Measurements from ENCODE around the gene SDCCAG8.

The SDCCAG8 gene

DNA sequence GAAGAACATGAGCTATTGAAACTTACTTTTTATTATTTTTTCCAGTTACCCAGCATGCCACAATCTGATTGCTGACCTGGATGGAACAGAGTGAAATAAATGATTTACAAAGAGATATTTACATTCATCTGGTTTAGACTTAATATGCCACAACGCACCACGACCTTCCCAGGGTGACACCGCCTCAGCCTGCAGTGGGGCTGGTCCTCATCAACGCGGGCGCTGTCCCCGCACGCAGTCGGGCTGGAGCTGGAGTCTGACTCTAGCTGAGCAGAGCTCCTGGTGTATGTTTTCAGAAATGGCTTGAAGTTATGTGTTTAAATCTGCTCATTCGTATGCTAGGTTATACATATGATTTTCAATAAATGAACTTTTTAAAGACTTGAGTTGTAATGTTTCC is 243.9 kb downstream of the SDCCAG8 start:
- DNase-seq (ENCODE audit: low read depth, low spot score), result no peak

DNA sequence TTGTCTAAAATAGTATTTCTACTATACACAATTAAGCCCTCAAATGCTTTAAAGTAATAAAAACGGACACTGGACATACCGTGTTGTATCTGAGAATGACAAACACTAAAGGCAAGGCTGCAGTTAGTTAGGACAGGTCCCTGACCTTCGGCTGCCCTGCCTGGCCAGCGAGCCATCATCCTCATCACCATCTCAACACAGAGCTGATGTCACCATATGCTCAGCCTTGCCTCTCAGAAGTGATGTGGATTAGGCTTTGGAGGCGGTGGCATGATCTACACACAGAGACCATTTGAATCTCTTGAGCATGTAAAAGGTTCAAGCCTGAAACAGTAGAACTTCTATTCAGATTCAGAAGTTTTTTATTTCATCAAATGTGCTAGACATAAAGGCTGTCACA is 244.7 kb downstream of the SDCCAG8 start:
- no peak for DNase-seq (ENCODE audit: low read depth, low spot score)

DNA sequence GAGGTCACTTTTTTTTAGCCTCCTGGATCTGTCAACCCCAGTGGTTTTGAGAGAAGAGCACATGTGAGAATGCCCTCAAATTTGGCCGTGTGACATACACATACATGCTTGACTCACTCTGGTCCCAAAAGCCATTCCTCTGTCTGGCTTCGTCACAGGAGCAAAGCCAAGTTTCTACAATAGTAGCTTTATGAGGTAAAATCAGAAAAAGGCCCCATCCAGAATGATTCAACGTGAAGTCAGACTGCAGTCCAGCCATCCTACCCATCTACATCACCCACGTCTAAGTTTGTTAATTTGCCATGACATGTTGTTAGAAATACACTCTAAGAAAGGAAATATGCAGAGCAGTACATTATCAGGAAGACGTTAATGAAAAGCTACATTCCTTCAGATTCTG is 245.2 kb downstream of the SDCCAG8 start:
- no peak for DNase-seq (ENCODE audit: low read depth, low spot score)

DNA sequence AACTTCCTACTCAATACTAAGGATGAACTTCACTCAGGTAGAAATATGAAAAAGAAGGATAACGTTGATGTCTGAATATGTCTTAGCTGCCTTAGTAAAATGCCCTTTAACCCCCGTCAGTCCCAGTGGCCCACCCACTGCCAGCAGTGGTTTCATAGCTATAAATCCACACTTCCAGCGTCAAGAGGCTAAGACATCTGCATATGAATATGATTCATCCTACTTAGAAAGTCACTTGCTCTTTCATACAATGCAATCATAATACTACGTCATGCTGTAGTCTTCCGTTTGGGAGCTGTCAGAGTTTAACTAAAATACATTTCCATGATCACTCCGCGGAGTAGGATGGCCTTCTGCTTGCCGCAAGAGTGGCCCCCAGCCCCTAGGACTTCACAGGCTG is 247.3 kb downstream of the SDCCAG8 start:
- no peak for DNase-seq (ENCODE audit: low read depth, low spot score)

DNA sequence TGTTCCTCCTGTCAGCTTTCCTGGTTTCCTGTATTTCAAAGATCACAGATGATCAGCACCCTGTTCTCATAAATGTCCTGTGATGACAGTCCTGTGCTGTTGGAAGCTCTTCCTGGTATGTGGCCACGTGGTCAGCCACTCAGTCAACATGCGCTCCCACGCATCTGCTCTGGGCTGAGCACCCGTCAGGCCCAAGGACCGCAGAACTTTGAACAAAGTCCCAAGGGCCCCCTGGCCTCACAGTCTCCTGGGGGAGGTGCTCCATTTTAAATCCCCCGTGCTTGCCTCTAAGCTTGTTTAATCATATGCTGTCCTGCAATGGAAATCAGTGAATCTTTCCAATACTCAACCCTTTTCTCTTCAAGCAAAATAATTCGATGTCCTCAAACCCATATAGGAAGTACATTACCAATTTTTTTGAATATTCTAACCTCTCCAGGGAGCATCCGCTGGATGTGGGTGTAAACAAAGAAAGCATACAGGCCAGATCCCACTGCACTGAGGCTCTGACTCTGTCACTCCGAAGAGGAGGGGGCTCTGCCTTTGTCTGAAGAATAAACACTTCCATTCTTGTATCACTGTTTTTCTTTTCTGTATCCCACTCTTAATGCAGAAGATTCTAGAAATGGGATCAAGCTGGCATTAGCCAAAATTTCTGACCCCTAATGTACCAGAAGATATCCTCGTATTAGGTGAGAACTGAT is 250.3 kb downstream of the SDCCAG8 start:
- no peak for DNase-seq (ENCODE audit: low read depth, low spot score)

DNA sequence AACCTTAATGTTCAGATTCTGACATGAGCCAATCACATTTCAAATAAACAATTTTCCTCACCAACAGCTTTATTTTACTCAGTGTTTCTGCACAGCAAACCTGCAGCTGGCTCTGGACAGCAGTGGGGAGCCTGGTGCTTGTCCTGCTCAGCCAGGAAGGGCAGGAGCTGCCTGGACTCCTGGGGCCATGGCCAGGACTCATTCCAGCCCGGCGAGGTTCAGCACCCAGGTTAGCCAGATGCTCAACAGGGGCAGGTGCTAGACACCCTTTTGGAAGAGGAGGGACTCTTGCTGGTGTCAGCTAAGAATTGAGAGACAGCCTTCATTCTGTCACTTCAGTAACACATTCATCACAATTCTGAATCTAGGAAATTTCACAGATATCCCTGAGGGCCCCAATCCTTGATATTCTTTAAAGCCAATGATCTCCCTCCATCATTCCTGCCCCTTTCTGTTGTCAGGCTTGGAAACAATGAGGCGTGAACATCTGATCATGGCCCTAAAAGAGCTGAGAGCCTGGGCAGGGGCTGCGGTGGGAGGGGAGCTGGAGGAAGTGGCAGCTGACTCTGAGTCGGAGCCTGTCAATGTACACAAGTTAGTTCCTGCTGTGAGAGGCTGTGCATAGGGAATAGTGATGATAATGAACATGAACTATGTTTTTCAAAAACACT is 251.3 kb downstream of the SDCCAG8 start:
- DNase-seq (ENCODE audit: low read depth, low spot score), result no peak

DNA sequence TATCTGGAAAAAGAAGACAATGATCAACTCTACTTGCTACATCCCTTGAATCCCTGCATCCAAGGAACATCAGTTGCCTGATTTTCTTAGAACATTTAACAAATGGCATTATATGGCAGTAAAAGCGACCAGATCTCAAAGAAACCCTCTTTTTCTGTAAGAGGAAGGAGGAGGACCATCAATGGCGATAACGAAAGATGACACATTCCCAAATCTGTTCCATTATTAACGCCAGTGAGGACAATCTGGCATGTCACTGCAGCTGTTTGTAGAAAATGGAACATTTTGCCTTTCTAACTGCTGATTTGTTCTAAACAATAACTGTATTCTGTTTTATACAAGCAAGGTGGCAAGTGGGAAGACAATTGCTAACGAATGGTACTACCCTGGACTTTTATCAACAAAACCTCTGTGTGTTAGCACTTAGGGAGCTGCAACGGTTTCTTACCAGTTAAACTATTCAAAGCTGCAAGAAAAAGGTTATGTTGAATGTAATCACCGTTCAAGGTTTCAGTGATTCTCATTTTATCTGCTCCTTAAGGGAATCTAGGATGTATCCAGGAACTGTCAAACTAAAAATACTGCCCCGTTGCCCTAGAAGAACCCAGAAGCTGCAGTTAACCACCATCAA is 251.9 kb downstream of the SDCCAG8 start:
- no peak for DNase-seq (ENCODE audit: low read depth, low spot score)

DNA sequence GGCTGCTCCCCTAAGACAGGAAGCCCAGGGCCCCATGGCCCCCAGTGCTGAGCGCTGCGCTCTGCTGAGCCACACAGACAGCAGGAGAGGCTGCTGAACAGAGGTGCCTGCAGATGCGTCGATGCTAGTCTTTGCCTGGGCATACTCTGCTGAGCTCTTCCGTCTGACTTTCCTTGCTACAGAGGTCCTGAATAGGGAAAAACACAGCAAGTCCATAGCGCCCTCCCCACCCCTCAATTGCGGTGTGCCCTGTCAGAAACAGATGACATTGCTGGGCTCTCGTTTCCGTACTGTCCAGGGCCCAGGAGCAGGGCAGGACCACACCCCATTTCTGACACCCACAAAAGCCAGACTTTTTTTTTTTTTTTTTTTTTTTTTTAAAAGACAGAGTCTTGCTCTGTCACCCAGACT is 252.5 kb downstream of the SDCCAG8 start:
- no peak for DNase-seq (ENCODE audit: low read depth, low spot score)

DNA sequence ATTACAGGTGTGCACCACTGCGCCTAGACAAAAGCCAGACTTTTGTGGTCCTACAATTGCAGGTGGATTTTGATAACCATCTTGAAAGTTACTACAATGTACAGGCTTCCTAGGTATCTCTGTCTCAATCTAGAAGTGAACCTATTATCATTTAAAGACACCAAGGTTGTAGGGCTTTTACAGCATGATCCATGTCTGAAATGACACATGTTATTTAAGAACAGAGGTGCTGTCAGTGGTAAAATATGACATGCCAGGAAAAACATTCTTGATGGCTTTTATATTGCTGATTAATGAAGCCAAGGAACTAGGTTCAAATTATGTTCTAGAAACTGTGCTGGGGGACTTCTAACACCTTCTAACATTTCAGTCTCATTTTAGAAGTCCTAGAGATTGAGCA is 253.1 kb downstream of the SDCCAG8 start:
- DNase-seq (ENCODE audit: low read depth, low spot score), result no peak

DNA sequence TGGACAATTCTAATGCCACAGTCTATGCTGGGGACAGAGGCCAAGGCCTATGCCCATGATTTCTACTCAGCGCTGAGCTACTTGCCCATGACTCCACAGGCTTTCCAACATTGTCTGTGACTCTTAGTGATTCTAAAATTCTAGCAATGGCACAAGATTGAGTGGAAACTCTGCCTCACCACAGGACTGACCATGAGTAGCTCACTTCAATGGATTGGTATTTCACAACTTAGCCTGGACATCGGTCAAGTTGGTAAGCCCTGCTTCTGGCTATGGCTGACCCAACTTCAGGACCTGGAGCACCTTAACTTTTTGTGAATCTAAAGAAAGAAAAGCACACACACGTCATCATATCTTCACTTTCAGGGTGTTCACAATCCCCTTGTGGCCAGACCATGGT is 255.1 kb downstream of the SDCCAG8 start:
- DNase-seq (ENCODE audit: low read depth, low spot score), result no peak

DNA sequence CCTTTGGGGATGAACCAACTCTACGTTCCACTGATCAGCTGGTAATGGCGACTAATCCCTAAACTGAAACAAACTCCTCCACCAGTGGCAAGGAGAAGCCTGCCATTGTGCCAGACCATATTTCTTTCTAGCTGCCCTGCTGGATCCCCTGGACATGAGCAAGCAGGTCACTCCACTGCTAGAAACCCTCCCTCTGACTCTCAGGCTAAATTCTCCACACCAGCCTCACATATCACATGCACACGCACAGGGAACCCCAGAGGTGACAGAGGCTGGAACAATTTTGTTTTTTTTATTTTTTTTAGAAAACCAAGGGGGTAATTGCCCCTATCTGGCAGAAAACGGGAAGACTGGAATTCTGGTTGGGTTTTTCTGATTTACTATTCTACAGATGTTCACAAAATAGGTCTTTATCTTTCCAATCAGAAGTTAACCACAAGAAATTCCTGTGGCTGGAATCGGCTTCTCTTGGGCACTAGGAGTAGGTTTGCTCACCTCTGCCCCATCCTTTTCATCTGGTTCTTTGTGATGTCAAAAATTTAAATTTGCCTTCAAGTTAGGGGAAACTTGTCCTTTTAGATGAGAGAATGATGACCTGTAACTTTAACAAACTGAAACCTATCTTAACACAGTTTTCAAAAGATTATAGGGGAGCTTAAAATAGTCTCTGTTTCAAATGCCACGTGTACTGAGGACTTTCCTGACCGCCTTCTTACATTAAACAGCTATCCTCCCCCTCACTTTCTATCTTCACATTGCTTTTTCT is 258.1 kb downstream of the SDCCAG8 start:
- DNase-seq (ENCODE audit: low read depth, low spot score), result no peak

DNA sequence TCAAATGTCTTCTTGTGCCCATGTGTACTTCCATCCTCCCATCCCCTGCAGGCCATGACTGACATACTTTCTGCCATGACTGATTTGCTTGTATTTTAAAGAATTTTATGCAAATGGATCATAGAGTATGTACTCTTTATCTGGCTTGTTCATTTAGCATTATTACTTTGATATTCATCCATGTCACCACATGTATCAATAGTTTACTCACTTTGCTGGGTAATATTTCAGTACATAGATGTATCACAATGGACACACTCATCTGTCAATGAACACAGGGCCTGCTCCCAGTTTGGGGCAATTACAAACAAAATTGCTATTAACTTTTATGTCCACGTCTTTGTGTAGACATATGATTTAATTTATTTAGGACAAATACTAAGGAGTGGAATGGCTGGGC is 259.1 kb downstream of the SDCCAG8 start:
- no peak for DNase-seq (ENCODE audit: low read depth, low spot score)

DNA sequence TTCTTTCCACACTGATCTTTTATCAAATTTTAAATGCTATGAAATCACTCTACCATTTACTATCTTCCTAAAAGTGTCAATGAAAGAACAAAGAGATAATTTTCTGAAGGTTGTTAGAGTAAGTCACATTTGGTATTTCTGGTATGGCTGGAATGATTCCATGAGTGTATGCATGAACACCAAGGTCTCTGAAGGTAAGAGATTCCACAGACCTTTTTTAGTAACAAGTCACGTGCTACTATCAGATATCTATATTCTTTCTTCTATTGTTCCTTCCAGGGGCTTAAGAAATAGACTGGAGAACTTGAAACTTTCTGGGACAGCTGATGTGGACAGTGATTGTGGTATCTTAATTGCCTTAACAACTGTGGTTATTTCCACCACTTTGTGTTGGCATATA is 265.0 kb downstream of the SDCCAG8 start:
- DNase-seq (ENCODE audit: low read depth, low spot score), result no peak

DNA sequence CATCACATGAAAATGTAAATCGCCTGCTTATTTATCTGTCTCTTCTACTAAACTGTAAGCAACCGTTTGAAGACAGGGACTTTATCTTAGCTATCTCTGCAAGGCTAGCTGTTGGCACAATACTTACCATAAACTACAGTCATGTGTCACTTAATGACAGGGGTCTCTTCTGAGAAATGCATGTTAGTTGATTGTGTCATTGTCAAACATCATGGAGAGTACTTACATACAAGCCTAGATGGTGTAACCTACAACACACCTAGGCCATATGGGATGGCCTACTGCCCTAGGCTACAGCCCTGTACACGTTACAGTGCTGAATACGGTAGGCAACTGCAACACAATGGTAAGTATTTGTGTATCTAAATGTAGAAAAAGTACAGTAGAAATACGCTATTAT is 267.9 kb downstream of the SDCCAG8 start:
- DNase-seq (ENCODE audit: low read depth, low spot score), result no peak

DNA sequence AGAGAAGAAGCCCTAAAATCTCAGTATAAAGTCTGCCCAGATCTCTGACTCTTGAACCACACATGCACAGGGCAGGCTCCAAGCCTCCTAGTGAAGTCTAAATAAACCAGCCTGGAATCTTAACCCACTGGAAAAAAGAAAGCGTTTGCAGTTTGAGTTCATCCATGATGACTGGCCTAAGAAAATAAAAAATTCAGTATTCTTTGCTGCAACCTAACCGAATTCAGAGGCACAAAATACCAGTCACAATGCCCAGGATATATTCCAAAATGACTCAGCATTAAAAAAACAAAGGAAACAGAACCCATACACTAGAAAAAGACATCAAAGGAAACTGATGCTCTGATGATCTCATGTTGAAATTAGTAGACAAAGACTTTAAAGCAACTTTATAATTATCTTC is 269.2 kb downstream of the SDCCAG8 start:
- DNase-seq (ENCODE audit: low read depth, low spot score), result no peak

DNA sequence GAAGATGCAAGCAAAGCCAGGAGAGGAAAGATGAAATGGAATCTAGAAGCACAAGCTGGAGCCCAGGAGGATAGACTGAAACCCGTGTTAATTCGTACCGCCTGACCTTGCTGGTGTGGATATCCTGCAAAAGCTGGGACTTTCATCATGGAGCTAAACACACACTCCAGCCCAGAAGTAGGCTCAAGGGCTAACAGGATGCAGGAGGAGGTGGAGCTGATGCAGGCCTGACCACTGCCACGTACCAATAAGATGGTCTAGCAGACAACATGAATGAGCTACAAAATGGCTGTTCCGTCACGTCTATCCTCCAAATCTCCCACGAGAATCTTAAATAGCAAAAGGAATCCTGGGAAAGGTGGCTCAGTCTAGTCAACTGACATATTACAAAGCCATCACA is 270.3 kb downstream of the SDCCAG8 start:
- DNase-seq (ENCODE audit: low read depth, low spot score), result no peak

DNA sequence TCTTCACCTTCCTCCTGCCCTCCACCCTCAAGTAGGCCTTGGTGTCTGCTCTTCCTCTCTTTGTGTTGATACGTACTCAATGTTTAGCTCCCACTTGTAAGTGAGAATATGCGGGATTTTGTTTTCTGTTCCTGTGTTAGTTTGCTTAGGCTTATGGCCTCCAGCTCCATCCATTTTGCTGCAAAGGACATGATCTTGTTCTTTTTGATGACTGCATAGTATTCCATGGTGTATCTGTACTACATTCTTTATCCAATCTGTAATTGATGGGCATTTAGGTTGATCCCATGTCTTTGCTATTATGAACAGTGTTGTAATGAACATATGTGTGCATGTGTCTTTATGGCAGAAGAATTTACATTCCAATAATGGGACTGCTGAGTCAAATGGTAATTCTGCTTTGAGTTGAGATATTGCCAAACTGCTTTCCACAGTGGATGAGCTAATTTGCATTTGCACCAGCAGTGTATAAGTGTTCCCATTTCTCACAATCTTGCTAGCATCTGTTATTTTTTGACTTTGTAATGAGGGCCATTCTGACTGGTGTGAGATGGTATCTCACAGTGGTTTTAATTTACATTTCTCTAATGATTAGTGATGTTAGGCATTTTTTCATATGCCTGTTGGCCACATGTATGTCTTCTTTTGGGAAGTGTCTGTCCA is 272.7 kb downstream of the SDCCAG8 start:
- DNase-seq (ENCODE audit: low read depth, low spot score), result no peak

DNA sequence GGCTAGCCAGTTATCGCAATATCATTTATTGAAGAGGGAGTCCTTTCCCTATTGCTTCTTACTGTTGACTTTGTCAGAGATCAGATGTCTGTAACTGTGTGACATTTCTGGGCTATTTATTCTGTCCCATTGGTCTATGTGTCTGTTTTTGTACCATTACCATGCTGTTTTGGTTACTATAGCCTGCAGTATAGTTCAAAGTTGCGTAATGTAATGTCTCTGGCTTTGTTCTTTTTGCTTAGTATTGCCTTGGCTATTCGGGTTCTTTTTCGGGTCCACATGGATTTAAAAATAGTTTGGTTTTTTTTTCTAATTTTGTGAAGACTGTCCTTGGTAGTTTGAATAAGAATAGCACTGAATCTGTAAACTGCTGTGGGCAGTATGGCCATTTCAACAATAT is 273.7 kb downstream of the SDCCAG8 start:
- DNase-seq (ENCODE audit: low read depth, low spot score), result no peak

DNA sequence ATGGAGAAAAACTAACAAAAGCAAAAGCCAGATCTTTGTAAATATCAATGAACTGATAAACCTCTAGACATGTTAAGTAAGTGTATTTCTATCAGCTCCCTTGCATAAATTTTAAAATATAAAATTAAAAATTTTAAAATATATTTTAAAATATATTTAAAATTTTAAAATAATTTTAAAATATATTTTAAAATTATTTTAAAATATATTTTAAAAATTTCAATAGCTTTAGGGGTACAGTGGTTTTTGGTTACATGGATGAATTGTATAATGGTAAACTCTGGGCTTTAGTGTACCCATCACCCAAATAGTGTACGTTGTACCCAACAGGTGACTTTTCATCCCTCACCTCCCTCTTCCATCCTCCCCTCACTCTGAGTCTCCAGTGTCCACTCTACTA is 279.2 kb downstream of the SDCCAG8 start:
- no peak for DNase-seq (ENCODE audit: low read depth, low spot score)

DNA sequence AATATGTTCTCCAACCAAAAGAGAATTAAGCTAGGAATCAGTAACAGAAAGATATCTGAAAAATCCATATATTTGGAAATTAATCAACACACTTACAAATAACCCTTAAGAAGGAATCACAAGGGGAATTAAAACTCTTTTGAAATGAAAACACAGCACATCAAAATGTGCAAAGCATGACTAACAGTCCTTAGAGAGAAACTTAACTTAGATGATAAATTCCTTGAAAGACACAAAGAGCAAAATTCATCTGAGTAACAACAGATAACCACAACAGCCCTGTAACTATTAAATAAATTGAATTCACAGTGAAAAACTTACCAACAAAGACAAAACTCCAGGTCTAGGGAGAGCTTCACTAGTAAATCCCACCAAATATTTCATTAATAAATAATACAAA is 283.8 kb downstream of the SDCCAG8 start:
- no peak for DNase-seq (ENCODE audit: low read depth, low spot score)

DNA sequence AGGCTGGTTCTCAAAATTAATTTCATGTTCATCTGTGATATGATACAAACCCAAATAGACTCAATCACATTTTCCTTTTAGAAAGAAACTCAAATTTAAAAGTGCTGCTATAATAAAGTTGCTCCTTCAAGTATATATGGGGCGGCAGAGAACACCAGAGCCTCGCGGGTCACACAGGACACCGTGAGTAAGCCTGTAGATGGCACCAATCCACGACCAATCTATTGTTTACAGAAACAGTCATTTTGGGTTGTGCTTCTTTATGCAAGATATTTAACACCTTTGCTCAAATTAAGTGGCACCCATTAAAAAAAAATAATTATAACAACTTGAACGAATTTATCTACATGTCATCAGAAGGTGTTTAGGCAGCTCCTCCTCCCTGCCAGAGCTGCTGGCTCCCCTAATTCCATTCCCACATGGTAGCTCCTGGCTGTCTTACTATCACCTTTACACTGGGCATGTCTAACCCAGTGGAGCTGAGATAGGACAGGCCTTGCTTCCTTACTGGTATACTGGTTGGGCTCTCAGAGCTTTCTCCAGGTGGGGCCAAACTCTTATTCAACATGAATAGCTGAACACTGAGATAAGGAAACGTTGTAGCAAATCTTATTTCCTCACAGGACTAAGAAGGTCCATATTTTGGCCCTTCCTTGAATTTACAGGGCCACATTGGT is 287.0 kb downstream of the SDCCAG8 start:
- DNase-seq (ENCODE audit: low read depth, low spot score), result peak; percentile 6

Data from ELF-1 (cell line).